ENCODE data around the gene LMO7.
"Not testable (repeated sequence)": the region's sequence is repeated elsewhere in the genome, so short reads cannot be mapped to it uniquely, and the experiment has no call there.

The LMO7 gene

GRCh38 chr13:75769141-75769905 lies 133.2 kb downstream of the LMO7 start:
- DNase-seq (ENCODE audit: insufficient read length, low spot score) (no peak), FAIRE-seq (no peak)

- FAIRE-seq, result no peak
- no peak for DNase-seq (ENCODE audit: insufficient read length, low spot score)
Measured at GRCh38 chr13:75770164-75770563, 134.0 kb downstream of the LMO7 start.

- FAIRE-seq, result no peak
Measured at GRCh38 chr13:75770592-75771011, 134.5 kb downstream of the LMO7 start.

GRCh38 chr13:75771226-75771625 lies 135.1 kb downstream of the LMO7 start:
- FAIRE-seq (no peak), DNase-seq (ENCODE audit: insufficient read length, low spot score) (no peak)

More at GRCh38 chr13:75770592-75771011, 134.5 kb downstream of the LMO7 start:
- DNase-seq (ENCODE audit: insufficient read length, low spot score), result no peak

- peak; percentile 30 for DNase-seq (ENCODE audit: insufficient read length, low spot score)
- no peak for FAIRE-seq
Measured at GRCh38 chr13:75771818-75772217, 135.7 kb downstream of the LMO7 start.

GRCh38 chr13:75774176-75774575 lies 138.0 kb downstream of the LMO7 start:
- FAIRE-seq, result no peak

GRCh38 chr13:75776550-75776949 lies 140.4 kb downstream of the LMO7 start:
- FAIRE-seq (no peak), DNase-seq (ENCODE audit: insufficient read length, low spot score) (no peak)

More at GRCh38 chr13:75774176-75774575, 138.0 kb downstream of the LMO7 start:
- DNase-seq (ENCODE audit: insufficient read length, low spot score), result no peak

GRCh38 chr13:75779393-75779792 lies 143.3 kb downstream of the LMO7 start:
- DNase-seq (ENCODE audit: insufficient read length, low spot score), result no peak
- no peak for FAIRE-seq

- not testable (repeated sequence) for DNase-seq (ENCODE audit: insufficient read length, low spot score)
Measured at GRCh38 chr13:75780103-75780502, 144.0 kb downstream of the LMO7 start.

GRCh38 chr13:75782985-75783384 lies 146.9 kb downstream of the LMO7 start:
- no peak for FAIRE-seq
- DNase-seq (ENCODE audit: insufficient read length, low spot score), result no peak

More at GRCh38 chr13:75780103-75780502, 144.0 kb downstream of the LMO7 start:
- not testable (repeated sequence) for FAIRE-seq

- FAIRE-seq, result no peak
- DNase-seq (ENCODE audit: insufficient read length, low spot score), result no peak
Measured at GRCh38 chr13:75784003-75784402, 147.9 kb downstream of the LMO7 start.

- DNase-seq (ENCODE audit: insufficient read length, low spot score), result no peak
- no peak for FAIRE-seq
Measured at GRCh38 chr13:75785130-75785529, 149.0 kb downstream of the LMO7 start.

GRCh38 chr13:75787249-75787928 lies 151.3 kb downstream of the LMO7 start:
- no peak for FAIRE-seq

GRCh38 chr13:75788481-75788981 lies 152.4 kb downstream of the LMO7 start:
- peak; percentile 20 for DNase-seq (ENCODE audit: insufficient read length, low spot score)

More at GRCh38 chr13:75787249-75787928, 151.3 kb downstream of the LMO7 start:
- DNase-seq (ENCODE audit: insufficient read length, low spot score), result no peak

GRCh38 chr13:75789451-75790197 lies 153.5 kb downstream of the LMO7 start:
- FAIRE-seq (no peak), DNase-seq (ENCODE audit: insufficient read length, low spot score) (no peak)

More at GRCh38 chr13:75788481-75788981, 152.4 kb downstream of the LMO7 start:
- no peak for FAIRE-seq

GRCh38 chr13:75790198-75790970 lies 154.3 kb downstream of the LMO7 start:
- FAIRE-seq, result no peak
- DNase-seq (ENCODE audit: insufficient read length, low spot score), result no peak

GRCh38 chr13:75792526-75793187 lies 156.5 kb downstream of the LMO7 start:
- FAIRE-seq (no peak), DNase-seq (ENCODE audit: insufficient read length, low spot score) (no peak)

- FAIRE-seq, result not testable (repeated sequence)
Measured at GRCh38 chr13:75793188-75793567, 157.0 kb downstream of the LMO7 start.

GRCh38 chr13:75794663-75795062 lies 158.5 kb downstream of the LMO7 start:
- no peak for FAIRE-seq
- DNase-seq (ENCODE audit: insufficient read length, low spot score), result no peak

More at GRCh38 chr13:75793188-75793567, 157.0 kb downstream of the LMO7 start:
- not testable (repeated sequence) for DNase-seq (ENCODE audit: insufficient read length, low spot score)

GRCh38 chr13:75795274-75795673 lies 159.1 kb downstream of the LMO7 start:
- no peak for DNase-seq (ENCODE audit: insufficient read length, low spot score)
- FAIRE-seq, result no peak

All from HTR-8/SVneo (cell line).